Gastrocnemius medialis (tissue), 4 donors: ENCODE measurements around the gene SERPINH1.

Source experiments
- CTCF ChIP-seq, 5 experiments: fragments of 450-650 bp in 3 of 5; fragments of 200-600 bp in 2 of 5; sonication (generic) in 2 of 5; IDR thresholded peaks in 4 of 5; conservative IDR thresholded peaks in 1 of 5; 1 replicate in 4 of 5; 2 replicates in 1 of 5; pipeline ENCODE4 v1.5.1; 2016 to 2019; ENCODE audit warnings: antibody characterized with exemption in 5 of 5, mild to moderate bottlenecking in 3 of 5, moderate library complexity in 3 of 5
- POLR2A ChIP-seq, 2 donors: fragments of 450-650 bp; IDR thresholded peaks; one replicate each; pipeline ENCODE4 v1.6.1; 2017; ENCODE audit warnings: antibody characterized with exemption in 2 of 2, mild to moderate bottlenecking in 2 of 2, moderate library complexity in 2 of 2

DNA sequence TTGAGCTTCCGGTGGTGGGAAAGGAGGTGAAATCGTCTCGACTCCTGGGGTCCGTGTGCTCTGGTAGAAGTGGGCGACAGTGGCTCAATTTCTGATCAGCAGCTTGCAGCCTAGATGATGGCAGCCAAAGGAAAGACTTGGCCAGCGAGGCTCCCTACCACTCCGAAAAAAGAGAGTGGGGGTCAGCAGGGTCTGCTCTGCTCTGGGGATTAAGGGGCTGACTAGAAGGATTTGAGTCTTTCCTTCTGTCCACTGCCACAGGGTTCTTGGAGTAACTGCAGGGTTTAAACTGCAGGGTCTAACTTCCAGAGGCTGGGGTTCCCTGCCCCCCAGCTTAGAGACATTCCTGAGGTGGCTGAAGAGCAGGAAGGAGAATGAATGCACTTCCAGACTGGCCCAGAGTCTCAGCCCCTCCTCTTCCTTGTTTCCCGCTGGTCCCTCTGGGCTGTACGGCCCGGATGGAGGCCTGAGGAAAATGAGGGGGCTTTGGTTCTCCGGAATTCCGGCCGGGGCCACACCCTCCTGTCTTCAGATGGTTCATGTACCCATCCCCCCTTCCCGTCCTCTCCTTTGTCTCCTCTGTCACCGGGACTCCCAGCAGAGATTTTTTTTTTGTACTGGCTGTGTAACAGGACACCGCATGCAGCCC, 907 bp downstream of the SERPINH1 start:
- TF ChIP-seq CTCF (IDR thresholded peaks at IDR 0.05 in 4 of 5, conservative IDR thresholded peaks at IDR 0.05 in 1 of 5) (no peak), POLR2A (IDR thresholded peaks at IDR 0.05) (no peak)
